Astrocyte (in vitro differentiated cells and primary cell): ENCODE results near the gene FAM53B. TPM values are rescaled to one million over a fixed set of nuclear protein-coding genes. Genes with fewer than 3 reads are reported as not detected.

Experiments
- DNase-seq: peaks from one replicate; pipeline ENCODE4 v3.0.0-alpha.2; 2010; ENCODE audit warnings: low read depth
- FAIRE-seq: peaks from 2 replicates; lab custom pipeline; 2011; peaks lifted over from hg19 to GRCh38; lab: Jason Lieb, UNC
- H2AFZ ChIP-seq: 2 replicates; pipeline ENCODE4 v1.6.0; 2012; ENCODE audit warnings: low read depth, low read length, inconsistent platforms
- H3K27ac ChIP-seq: 2 replicates; pipeline ENCODE4 v1.5.1; 2011; ENCODE audit warnings: low read depth, low read length, inconsistent platforms
- H3K27me3 ChIP-seq: 2 replicates; pipeline ENCODE4 v1.6.0; 2011; ENCODE audit warnings: low read length, inconsistent platforms; ENCODE audit not compliant: insufficient read depth
- H3K36me3 ChIP-seq: 2 replicates; pipeline ENCODE4 v1.5.1; 2011; ENCODE audit warnings: low read length, inconsistent platforms; ENCODE audit not compliant: insufficient read depth
- H3K4me1 ChIP-seq: 2 replicates; pipeline ENCODE4 v1.5.1; 2011; ENCODE audit warnings: low read length, inconsistent platforms; ENCODE audit not compliant: insufficient read depth
- H3K4me2 ChIP-seq: 2 replicates; pipeline ENCODE4 v1.6.0; 2012; ENCODE audit warnings: low read length, inconsistent platforms
- H3K4me3 ChIP-seq: 2 replicates; pipeline ENCODE4 v1.5.1; 2011; ENCODE audit warnings: low read depth, mild to moderate bottlenecking, low read length, inconsistent platforms; ENCODE audit not compliant: insufficient read depth
- H3K79me2 ChIP-seq: 2 replicates; pipeline ENCODE4 v1.6.0; 2012; ENCODE audit warnings: mild to moderate bottlenecking, low read length, inconsistent platforms; ENCODE audit not compliant: insufficient read depth
- H3K9ac ChIP-seq: 2 replicates; pipeline ENCODE4 v1.6.0; 2012; ENCODE audit warnings: mild to moderate bottlenecking, low read length, inconsistent platforms
- H3K9me3 ChIP-seq: 2 replicates; pipeline ENCODE4 v1.5.1; 2012; ENCODE audit warnings: low read depth, mild to moderate bottlenecking, low read length, inconsistent platforms; ENCODE audit not compliant: insufficient read depth
- H4K20me1 ChIP-seq: 2 replicates; pipeline ENCODE4 v1.6.0; 2012; ENCODE audit warnings: low read length, inconsistent platforms; ENCODE audit not compliant: insufficient read depth
- H3K27ac Mint-ChIP-seq: one replicate; pipeline ENCODE4 v1.8.0; 2021; ENCODE audit warnings: mild to moderate bottlenecking, mixed read lengths; ENCODE audit not compliant: unreplicated experiment
- H3K27me3 Mint-ChIP-seq: one replicate; pipeline ENCODE4 v1.8.0; 2021; ENCODE audit warnings: low read depth, mixed read lengths; ENCODE audit not compliant: unreplicated experiment
- H3K36me3 Mint-ChIP-seq: one replicate; pipeline ENCODE4 v1.8.0; 2021; ENCODE audit warnings: low read depth, mixed read lengths; ENCODE audit not compliant: unreplicated experiment
- H3K4me1 Mint-ChIP-seq: one replicate; pipeline ENCODE4 v1.8.0; 2021; ENCODE audit warnings: low read depth, mixed read lengths; ENCODE audit not compliant: unreplicated experiment
- H3K4me3 Mint-ChIP-seq: one replicate; pipeline ENCODE4 v1.8.0; 2021; ENCODE audit warnings: mild to moderate bottlenecking, moderate library complexity, mixed read lengths; ENCODE audit not compliant: unreplicated experiment
- H3K9me3 Mint-ChIP-seq: one replicate; pipeline ENCODE4 v1.8.0; 2021; ENCODE audit warnings: mild to moderate bottlenecking, mixed read lengths; ENCODE audit not compliant: unreplicated experiment
- EZH2 ChIP-seq: IDR thresholded peaks from 2 replicates; pipeline ENCODE4 v1.6.1; 2012; ENCODE audit warnings: mild to moderate bottlenecking, low read length, inconsistent platforms; ENCODE audit not compliant: insufficient read depth
- total RNA-seq: library from RNA; stranded (reverse); gene quantifications from 2 replicates; pipeline ENCODE4 v1.2.1, GENCODE V29; 2021
- TF ChIP-seq, protein P1 (sequence below): IDR thresholded peaks from 2 replicates; pipeline ENCODE4 v1.5.1; 2011; ENCODE audit warnings: low read depth, mild to moderate bottlenecking, inconsistent platforms, low read length, moderate library complexity; ENCODE audit not compliant: insufficient read depth

The FAM53B gene
- total RNA-seq, 1 donor from 2014 or later: 12.9 TPM

DNA sequence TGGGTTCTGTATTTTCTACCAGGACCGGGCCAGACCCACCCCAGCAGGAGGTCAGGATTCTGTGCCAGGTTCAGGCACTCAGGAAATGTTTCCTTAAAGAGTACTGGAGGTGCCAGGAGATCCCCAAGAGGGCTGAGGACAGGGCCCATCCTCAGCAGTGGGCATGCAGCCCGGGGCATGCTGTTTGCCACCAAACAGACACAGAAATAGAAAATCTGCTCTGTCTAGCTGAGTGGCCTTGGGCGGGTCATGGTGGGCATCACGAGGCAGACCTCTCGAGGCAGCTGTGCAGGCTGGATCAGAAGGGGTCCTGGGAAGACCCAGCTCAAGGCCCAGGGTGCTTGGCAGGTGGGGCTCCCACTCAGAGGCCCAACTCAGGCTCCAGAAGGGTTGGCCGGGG is 105.0 kb downstream of the FAM53B start:
- peaks cover 55% of the 10 kb centered on the region for H4K20me1 ChIP-seq
- no peak overlapping the region for H3K9ac ChIP-seq
- Mint-ChIP-seq H3K4me1 (peaks cover 10% of the 10 kb centered on the region), H3K27ac (no peak overlapping the region), H3K36me3 (peaks cover 13% of the 10 kb centered on the region), H3K9me3 (no peaks in the 10 kb centered on the region), H3K4me3 (no peak overlapping the region), H3K27me3 (peaks cover 3% of the 10 kb centered on the region)
- H3K27ac ChIP-seq: no peak overlapping the region
- TF ChIP-seq, protein P1, sequence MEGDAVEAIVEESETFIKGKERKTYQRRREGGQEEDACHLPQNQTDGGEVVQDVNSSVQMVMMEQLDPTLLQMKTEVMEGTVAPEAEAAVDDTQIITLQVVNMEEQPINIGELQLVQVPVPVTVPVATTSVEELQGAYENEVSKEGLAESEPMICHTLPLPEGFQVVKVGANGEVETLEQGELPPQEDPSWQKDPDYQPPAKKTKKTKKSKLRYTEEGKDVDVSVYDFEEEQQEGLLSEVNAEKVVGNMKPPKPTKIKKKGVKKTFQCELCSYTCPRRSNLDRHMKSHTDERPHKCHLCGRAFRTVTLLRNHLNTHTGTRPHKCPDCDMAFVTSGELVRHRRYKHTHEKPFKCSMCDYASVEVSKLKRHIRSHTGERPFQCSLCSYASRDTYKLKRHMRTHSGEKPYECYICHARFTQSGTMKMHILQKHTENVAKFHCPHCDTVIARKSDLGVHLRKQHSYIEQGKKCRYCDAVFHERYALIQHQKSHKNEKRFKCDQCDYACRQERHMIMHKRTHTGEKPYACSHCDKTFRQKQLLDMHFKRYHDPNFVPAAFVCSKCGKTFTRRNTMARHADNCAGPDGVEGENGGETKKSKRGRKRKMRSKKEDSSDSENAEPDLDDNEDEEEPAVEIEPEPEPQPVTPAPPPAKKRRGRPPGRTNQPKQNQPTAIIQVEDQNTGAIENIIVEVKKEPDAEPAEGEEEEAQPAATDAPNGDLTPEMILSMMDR: no peak
- TF ChIP-seq EZH2: no peak
- no peak for DNase-seq
- H2AFZ ChIP-seq: no peak overlapping the region
- H3K36me3 ChIP-seq: no peaks in the 10 kb centered on the region
- no peak overlapping the region for H3K4me2 ChIP-seq
- H3K4me1 ChIP-seq: peaks cover 6% of the 10 kb centered on the region
- no peaks in the 10 kb centered on the region for H3K79me2 ChIP-seq
- no peaks in the 10 kb centered on the region for H3K9me3 ChIP-seq
- H3K4me3 ChIP-seq: no peak overlapping the region
- H3K27me3 ChIP-seq: no peaks in the 10 kb centered on the region
- no peak for FAIRE-seq

DNA sequence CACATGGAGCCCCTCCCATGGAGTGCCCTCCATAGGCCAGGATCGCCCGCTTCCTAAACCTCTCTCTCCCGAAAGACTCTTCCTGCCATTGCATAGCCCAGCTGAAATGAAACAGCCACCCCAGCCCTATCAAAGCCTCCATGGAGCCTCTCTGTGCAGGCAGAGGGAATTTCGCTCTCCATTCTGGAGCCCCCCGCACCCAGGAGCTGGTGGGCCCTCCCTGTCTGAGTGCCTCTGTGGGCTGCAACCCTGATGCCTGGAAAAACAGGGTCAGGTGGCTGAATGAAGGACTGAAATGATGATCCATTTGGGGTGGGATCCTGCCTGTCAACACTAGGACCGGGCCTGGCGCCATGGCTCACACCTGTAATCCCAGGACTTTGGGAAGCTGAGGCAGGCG is 106.4 kb downstream of the FAM53B start:
- Mint-ChIP-seq H3K36me3 (peaks cover 16% of the 10 kb centered on the region), H3K4me1 (peaks cover 10% of the 10 kb centered on the region), H3K4me3 (no peak overlapping the region), H3K9me3 (no peaks in the 10 kb centered on the region), H3K27ac (peak overlapping the region; percentile 53), H3K27me3 (peaks cover 2% of the 10 kb centered on the region)
- peaks cover 6% of the 10 kb centered on the region for H3K4me1 ChIP-seq
- no peak for TF ChIP-seq EZH2
- TF ChIP-seq, protein P1: no peak
- H3K27ac ChIP-seq: no peak overlapping the region
- H3K4me2 ChIP-seq: no peak overlapping the region
- H3K27me3 ChIP-seq: no peaks in the 10 kb centered on the region
- H2AFZ ChIP-seq: no peak overlapping the region
- DNase-seq (no peak), FAIRE-seq (no peak)
- H3K79me2 ChIP-seq: no peaks in the 10 kb centered on the region
- H3K4me3 ChIP-seq: no peak overlapping the region
- H3K36me3 ChIP-seq: no peaks in the 10 kb centered on the region
- no peak overlapping the region for H3K9ac ChIP-seq
- H3K9me3 ChIP-seq: no peaks in the 10 kb centered on the region
- H4K20me1 ChIP-seq: peaks cover 48% of the 10 kb centered on the region

DNA sequence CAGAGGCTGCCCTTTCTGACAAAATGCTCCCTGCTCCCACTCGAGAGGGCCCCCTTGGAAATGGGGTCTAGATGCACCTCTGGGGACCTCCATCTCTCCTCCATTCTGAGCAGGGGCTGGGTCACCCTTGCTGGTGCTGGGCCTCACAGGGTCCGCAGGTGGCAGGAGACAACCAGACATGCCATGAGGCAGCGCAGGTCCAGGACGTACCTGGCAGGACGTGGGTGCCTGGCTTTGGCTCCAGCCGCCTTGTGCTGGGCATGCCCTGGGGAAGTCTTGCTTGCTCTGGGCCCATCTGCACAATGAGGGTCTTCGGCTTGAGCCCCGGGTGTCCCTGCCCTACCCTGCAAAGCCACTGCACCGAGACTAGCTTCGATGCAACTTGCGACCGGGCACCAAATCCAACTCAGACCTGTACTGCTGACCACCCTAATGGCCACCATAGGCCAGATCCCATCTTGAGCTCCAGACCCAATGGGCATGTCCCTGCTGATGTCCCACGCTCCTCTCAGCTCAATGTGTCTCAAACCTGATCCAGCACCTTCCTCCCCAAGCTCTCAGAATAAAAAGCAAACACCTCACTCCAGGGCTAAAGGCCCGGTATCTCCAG is 107.0 kb downstream of the FAM53B start:
- Histone ChIP-seq H3K4me1 (peaks cover 6% of the 10 kb centered on the region), H3K9ac (no peak overlapping the region), H4K20me1 (peaks cover 48% of the 10 kb centered on the region), H2AFZ (no peak overlapping the region), H3K9me3 (no peaks in the 10 kb centered on the region), H3K27me3 (no peaks in the 10 kb centered on the region), H3K79me2 (no peaks in the 10 kb centered on the region), H3K27ac (no peak overlapping the region), H3K4me3 (no peak overlapping the region), H3K36me3 (no peaks in the 10 kb centered on the region), H3K4me2 (no peak overlapping the region)
- Mint-ChIP-seq H3K4me1 (peaks cover 10% of the 10 kb centered on the region), H3K4me3 (no peak overlapping the region), H3K9me3 (no peaks in the 10 kb centered on the region), H3K27me3 (no peaks in the 10 kb centered on the region), H3K36me3 (peaks cover 14% of the 10 kb centered on the region), H3K27ac (peak overlapping the region; percentile 53)
- DNase-seq (no peak), FAIRE-seq (no peak)
- TF ChIP-seq, protein P1: no peak
- no peak for TF ChIP-seq EZH2
